Smooth muscle cell of the brain vasculature (primary cell): Measurements from ENCODE around the gene SYT8.
A peak's percentile ranks its signal among the peaks of the same experiment; 100 is the strongest.
"Not testable (repeated sequence)": the region's sequence is repeated elsewhere in the genome, so short reads cannot be mapped to it uniquely, and the experiment has no call there.

Source experiments
- DNase-seq: peaks from one replicate; pipeline ENCODE4 v3.0.0-alpha.2; 2012; ENCODE audit warnings: low read depth, low spot score

SYT8 gene

GRCh38 chr11:1834779-1835670 is at the start of gene SYT8:
TSS of gene SYT8 (plus strand) at chr11:1834990. CDS start at chr11:1835106, 116 bp downstream.
- DNase-seq: no peak

- DNase-seq: no peak
These were observed 48.9 kb upstream of the SYT8 start for GRCh38 chr11:1785749-1786413.

- DNase-seq: no peak
These were observed 48.3 kb upstream of the SYT8 start for GRCh38 chr11:1786466-1786865.

- no peak for DNase-seq
These were observed 42.9 kb upstream of the SYT8 start for GRCh38 chr11:1791912-1792311.

GRCh38 chr11:1792461-1792860 is 42.3 kb upstream of the SYT8 start:
- DNase-seq: no peak

GRCh38 chr11:1793081-1793480 is 41.7 kb upstream of the SYT8 start:
- DNase-seq: peak; percentile 17

- DNase-seq: no peak
These were observed 38.3 kb upstream of the SYT8 start for GRCh38 chr11:1796413-1797011.

GRCh38 chr11:1797391-1798125 is 37.2 kb upstream of the SYT8 start:
- DNase-seq: no peak

GRCh38 chr11:1803246-1803645 is 31.5 kb upstream of the SYT8 start:
- DNase-seq: no peak

GRCh38 chr11:1803835-1804519 is 30.8 kb upstream of the SYT8 start:
- not testable (repeated sequence) for DNase-seq

GRCh38 chr11:1805525-1805924 is 29.3 kb upstream of the SYT8 start:
- DNase-seq: no peak

GRCh38 chr11:1807264-1807995 is 27.4 kb upstream of the SYT8 start:
- no peak for DNase-seq

GRCh38 chr11:1810761-1811160 is 24.0 kb upstream of the SYT8 start:
- DNase-seq: no peak

- DNase-seq: no peak
These were observed 22.5 kb upstream of the SYT8 start for GRCh38 chr11:1812274-1812673.

GRCh38 chr11:1812801-1813200 is 22.0 kb upstream of the SYT8 start:
- DNase-seq: no peak

- DNase-seq: not testable (repeated sequence)
These were observed 21.4 kb upstream of the SYT8 start for GRCh38 chr11:1813356-1813755.

- no peak for DNase-seq
These were observed 20.1 kb upstream of the SYT8 start for GRCh38 chr11:1814691-1815090.

- DNase-seq: no peak
These were observed 19.5 kb upstream of the SYT8 start for GRCh38 chr11:1815311-1815710.

- DNase-seq: no peak
These were observed 19.0 kb upstream of the SYT8 start for GRCh38 chr11:1815751-1816150.

- no peak for DNase-seq
These were observed 17.8 kb upstream of the SYT8 start for GRCh38 chr11:1817000-1817399.

- no peak for DNase-seq
These were observed 17.3 kb upstream of the SYT8 start for GRCh38 chr11:1817511-1817910.
